ENCODE results near the gene ABHD12. TPM values are rescaled to one million over a fixed set of nuclear protein-coding genes. Genes with fewer than 3 reads are reported as not detected.

The ABHD12 gene
- total and polyA plus RNA-seq, 5 donors, result 22.6 to 28.3 (median 25.3) TPM

- ATAC-seq, result no peak
- Histone ChIP-seq H3K27me3 (ENCODE audit: control insufficient read depth, insufficient read depth) (no peaks in the 10 kb centered on the region), H3K27ac (ENCODE audit: low read length) (no peak overlapping the region), H3K4me3 (ENCODE audit: low read length) (no peak overlapping the region), H3K9me3 (ENCODE audit: control insufficient read depth, low read length) (no peaks in the 10 kb centered on the region), H3K4me1 (ENCODE audit: control insufficient read depth, insufficient read depth, low read length) (peaks cover 3% of the 10 kb centered on the region)
- 89% methylated on average over 21 of the region's 21 CpGs for WGBS
- intact Hi-C loops (cut with DNase I), result no loop called here
- peak in 2 of 3 donors; percentile 20 to 49 for DNase-seq
These were observed 109.1 kb downstream of the ABHD12 start for GRCh38 chr20:25281541-25281991.

- H3K9me3 ChIP-seq (ENCODE audit: control insufficient read depth, low read length), result no peaks in the 10 kb centered on the region
- intact Hi-C loops (cut with DNase I), result no loop called here
- WGBS, result 94% methylated on average over 33 of the region's 33 CpGs
- no peak for ATAC-seq
- H3K27me3 ChIP-seq (ENCODE audit: control insufficient read depth, insufficient read depth), result no peaks in the 10 kb centered on the region
- no peak overlapping the region for H3K27ac ChIP-seq (ENCODE audit: low read length)
- DNase-seq, result peak; percentile 8 to 39 (median 32)
- H3K4me3 ChIP-seq (ENCODE audit: low read length), result no peak overlapping the region
- peaks cover 3% of the 10 kb centered on the region for H3K4me1 ChIP-seq (ENCODE audit: control insufficient read depth, insufficient read depth, low read length)
These were observed 109.8 kb downstream of the ABHD12 start for GRCh38 chr20:25280574-25281535.

- 81% methylated on average over 15 of the region's 15 CpGs for WGBS
- H3K9me3 ChIP-seq (ENCODE audit: control insufficient read depth, low read length), result no peaks in the 10 kb centered on the region
- no peak overlapping the region for H3K4me3 ChIP-seq (ENCODE audit: low read length)
- DNase-seq, result peak; percentile 10 to 42 (median 38)
- intact Hi-C loops (cut with DNase I), result no loop called here
- H3K4me1 ChIP-seq (ENCODE audit: control insufficient read depth, insufficient read depth, low read length), result peaks cover 3% of the 10 kb centered on the region
- no peaks in the 10 kb centered on the region for H3K27me3 ChIP-seq (ENCODE audit: control insufficient read depth, insufficient read depth)
- no peak overlapping the region for H3K27ac ChIP-seq (ENCODE audit: low read length)
- no peak for ATAC-seq
These were observed 110.5 kb downstream of the ABHD12 start for GRCh38 chr20:25280051-25280573.

- DNase-seq (peak in 1 of 3 donors; percentile 1), ATAC-seq (no peak)
- Histone ChIP-seq H3K27ac (ENCODE audit: low read length) (no peak overlapping the region), H3K4me1 (ENCODE audit: control insufficient read depth, insufficient read depth, low read length) (peaks cover 3% of the 10 kb centered on the region), H3K27me3 (ENCODE audit: control insufficient read depth, insufficient read depth) (no peaks in the 10 kb centered on the region), H3K9me3 (ENCODE audit: control insufficient read depth, low read length) (no peaks in the 10 kb centered on the region), H3K4me3 (ENCODE audit: low read length) (no peak overlapping the region)
- 90% methylated on average over 9 of the region's 9 CpGs for WGBS
- intact Hi-C loops (cut with DNase I), result no loop called here
These were observed 111.2 kb downstream of the ABHD12 start for GRCh38 chr20:25279403-25279802.

GRCh38 chr20:25278636-25279361 lies 111.8 kb downstream of the ABHD12 start:
- intact Hi-C loops (cut with DNase I), result no loop called here

GRCh38 chr20:25277941-25278521 lies 112.6 kb downstream of the ABHD12 start:
- 92% methylated on average over 19 of the region's 19 CpGs for WGBS
- Histone ChIP-seq H3K27me3 (ENCODE audit: control insufficient read depth, insufficient read depth) (no peaks in the 10 kb centered on the region), H3K4me1 (ENCODE audit: control insufficient read depth, insufficient read depth, low read length) (peaks cover 3% of the 10 kb centered on the region), H3K27ac (ENCODE audit: low read length) (peak overlapping the region; percentile 43), H3K4me3 (ENCODE audit: low read length) (no peak overlapping the region), H3K9me3 (ENCODE audit: control insufficient read depth, low read length) (no peaks in the 10 kb centered on the region)
- intact Hi-C loops (cut with DNase I), result no loop called here
- ATAC-seq (no peak), DNase-seq (peak in 2 of 3 donors; percentile 27 to 43)

More at GRCh38 chr20:25278636-25279361, 111.8 kb downstream of the ABHD12 start:
- 87% methylated on average over 26 of the region's 26 CpGs for WGBS
- Histone ChIP-seq H3K27ac (ENCODE audit: low read length) (no peak overlapping the region), H3K27me3 (ENCODE audit: control insufficient read depth, insufficient read depth) (no peaks in the 10 kb centered on the region), H3K4me3 (ENCODE audit: low read length) (no peak overlapping the region), H3K4me1 (ENCODE audit: control insufficient read depth, insufficient read depth, low read length) (peaks cover 3% of the 10 kb centered on the region), H3K9me3 (ENCODE audit: control insufficient read depth, low read length) (no peaks in the 10 kb centered on the region)
- peak in 2 of 3 donors; percentile 36 to 43 for DNase-seq
- no peak for ATAC-seq

GRCh38 chr20:25277051-25277801 lies 113.4 kb downstream of the ABHD12 start:
- Histone ChIP-seq H3K27me3 (ENCODE audit: control insufficient read depth, insufficient read depth) (no peaks in the 10 kb centered on the region), H3K9me3 (ENCODE audit: control insufficient read depth, low read length) (no peaks in the 10 kb centered on the region), H3K4me3 (ENCODE audit: low read length) (no peak overlapping the region), H3K27ac (ENCODE audit: low read length) (peak overlapping the region; percentile 43), H3K4me1 (ENCODE audit: control insufficient read depth, insufficient read depth, low read length) (peaks cover 3% of the 10 kb centered on the region)
- ATAC-seq (peak; percentile 16 to 32), DNase-seq (peak in 2 of 3 donors; percentile 72 to 77)
- intact Hi-C loops (cut with DNase I), result no loop called here
- 64% methylated on average over 24 of the region's 24 CpGs for WGBS

- ATAC-seq (no peak), DNase-seq (peak in 2 of 3 donors; percentile 40 to 53)
- Histone ChIP-seq H3K9me3 (ENCODE audit: control insufficient read depth, low read length) (no peaks in the 10 kb centered on the region), H3K4me1 (ENCODE audit: control insufficient read depth, insufficient read depth, low read length) (peaks cover 3% of the 10 kb centered on the region), H3K27ac (ENCODE audit: low read length) (no peak overlapping the region), H3K4me3 (ENCODE audit: low read length) (no peak overlapping the region), H3K27me3 (ENCODE audit: control insufficient read depth, insufficient read depth) (no peaks in the 10 kb centered on the region)
- WGBS, result 90% methylated on average over 24 of the region's 24 CpGs
- intact Hi-C loops (cut with DNase I), result no loop called here
These were observed 114.0 kb downstream of the ABHD12 start for GRCh38 chr20:25276533-25277050.

- DNase-seq, result peak in 1 of 3 donors; percentile 33
- Histone ChIP-seq H3K4me1 (ENCODE audit: control insufficient read depth, insufficient read depth, low read length) (peaks cover 3% of the 10 kb centered on the region), H3K27ac (ENCODE audit: low read length) (no peak overlapping the region), H3K9me3 (ENCODE audit: control insufficient read depth, low read length) (no peaks in the 10 kb centered on the region), H3K4me3 (ENCODE audit: low read length) (no peak overlapping the region), H3K27me3 (ENCODE audit: control insufficient read depth, insufficient read depth) (no peaks in the 10 kb centered on the region)
- 94% methylated on average over 20 of the region's 20 CpGs for WGBS
- intact Hi-C loops (cut with DNase I), result no loop called here
- no peak for ATAC-seq
These were observed 114.7 kb downstream of the ABHD12 start for GRCh38 chr20:25275813-25276532.
